ENCODE results near the gene TMEM175. TPM values are rescaled to one million over a fixed set of nuclear protein-coding genes. Genes with fewer than 3 reads are reported as not detected.

The TMEM175 gene
- polyA plus RNA-seq, 1 of the 3 experiments (the other 2 are of a cell fraction): 54.2 TPM

DNA sequence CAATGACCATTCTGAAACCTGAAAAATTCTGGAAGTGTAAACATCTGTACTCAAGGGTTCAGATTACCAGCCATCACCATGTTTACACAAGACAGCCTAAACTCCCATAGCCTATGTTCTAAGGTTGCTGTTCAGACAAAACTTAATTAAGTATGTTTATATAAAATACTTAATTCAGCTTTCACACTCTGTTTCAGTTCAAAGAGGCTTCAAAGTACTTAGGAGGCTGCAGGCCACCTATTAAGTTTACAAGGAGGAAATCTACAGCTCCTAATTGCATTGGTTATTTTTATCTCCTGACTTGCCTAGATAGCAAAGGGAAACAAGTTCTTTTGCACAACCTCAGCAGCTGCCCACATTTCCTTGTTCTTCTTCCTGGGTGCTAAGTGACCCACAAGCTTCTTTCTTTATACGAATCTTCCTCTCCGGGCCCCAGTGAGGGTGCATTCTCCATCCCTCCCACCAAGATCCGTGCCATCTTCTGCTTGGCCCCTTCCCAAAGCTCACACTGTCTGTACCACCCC lies 2.2 kb upstream of the TMEM175 start:
- peak; percentile 3 for DNase-seq
- Histone ChIP-seq H3K27ac (ENCODE audit: low read depth in 2 of 2, low read length in 1 of 2) (no peak overlapping the region), H4K20me1 (ENCODE audit: insufficient read depth) (peaks cover 53% of the 10 kb centered on the region), H3K4me2 (peak overlapping the region; percentile 85), H2AFZ (ENCODE audit: low read depth) (no peak overlapping the region), H3K9me2 (no peaks in the 10 kb centered on the region), H3K4me3 (ENCODE audit: low read depth in 2 of 2, low read length in 1 of 2) (no peak overlapping the region), H3K9ac (no peak overlapping the region), H3F3A (replicated peaks; ENCODE audit: insufficient read depth) (peaks cover 5% of the 10 kb centered on the region), H3K79me2 (ENCODE audit: insufficient read depth) (peaks cover 68% of the 10 kb centered on the region), H3K4me1 (ENCODE audit: control insufficient read depth in 1 of 2, insufficient read depth in 2 of 2, low read depth in 1 of 2, low read length in 1 of 2) (peaks cover 5 to 20% of the 10 kb centered on the region in 2 experiments; a peak in 3 of 4 replicates), H3K9me3 (no peaks in the 10 kb centered on the region), H3K36me3 (replicated peaks in 1 of 2; ENCODE audit: control insufficient read depth in 1 of 2, insufficient read depth in 2 of 2, low read length in 1 of 2) (no peaks in the 10 kb centered on the region), H3K27me3 (ENCODE audit: insufficient read depth) (no peaks in the 10 kb centered on the region)
- POLR2A ChIA-PET: no interaction called here
- CTCF ChIA-PET: interaction anchor here (0.9 to 4.8 kb wide), 3 partner anchors 57 to 246 kb away, joined by 3 to 22 read pairs (median 4); partner anchors contain the start of gene IDUA
- WGBS (ENCODE audit: low lambda C conversion rate): 53% methylated on average over 3 of the region's 3 CpGs
- TF ChIP-seq, protein P1, sequence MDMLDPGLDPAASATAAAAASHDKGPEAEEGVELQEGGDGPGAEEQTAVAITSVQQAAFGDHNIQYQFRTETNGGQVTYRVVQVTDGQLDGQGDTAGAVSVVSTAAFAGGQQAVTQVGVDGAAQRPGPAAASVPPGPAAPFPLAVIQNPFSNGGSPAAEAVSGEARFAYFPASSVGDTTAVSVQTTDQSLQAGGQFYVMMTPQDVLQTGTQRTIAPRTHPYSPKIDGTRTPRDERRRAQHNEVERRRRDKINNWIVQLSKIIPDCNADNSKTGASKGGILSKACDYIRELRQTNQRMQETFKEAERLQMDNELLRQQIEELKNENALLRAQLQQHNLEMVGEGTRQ (IDR thresholded peaks at IDR 0.05; ENCODE audit: borderline replicate concordance, low read depth, low read length): no peak
- TF ChIP-seq, protein P2, sequence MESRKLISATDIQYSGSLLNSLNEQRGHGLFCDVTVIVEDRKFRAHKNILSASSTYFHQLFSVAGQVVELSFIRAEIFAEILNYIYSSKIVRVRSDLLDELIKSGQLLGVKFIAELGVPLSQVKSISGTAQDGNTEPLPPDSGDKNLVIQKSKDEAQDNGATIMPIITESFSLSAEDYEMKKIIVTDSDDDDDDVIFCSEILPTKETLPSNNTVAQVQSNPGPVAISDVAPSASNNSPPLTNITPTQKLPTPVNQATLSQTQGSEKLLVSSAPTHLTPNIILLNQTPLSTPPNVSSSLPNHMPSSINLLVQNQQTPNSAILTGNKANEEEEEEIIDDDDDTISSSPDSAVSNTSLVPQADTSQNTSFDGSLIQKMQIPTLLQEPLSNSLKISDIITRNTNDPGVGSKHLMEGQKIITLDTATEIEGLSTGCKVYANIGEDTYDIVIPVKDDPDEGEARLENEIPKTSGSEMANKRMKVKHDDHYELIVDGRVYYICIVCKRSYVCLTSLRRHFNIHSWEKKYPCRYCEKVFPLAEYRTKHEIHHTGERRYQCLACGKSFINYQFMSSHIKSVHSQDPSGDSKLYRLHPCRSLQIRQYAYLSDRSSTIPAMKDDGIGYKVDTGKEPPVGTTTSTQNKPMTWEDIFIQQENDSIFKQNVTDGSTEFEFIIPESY (IDR thresholded peaks at IDR 0.05; ENCODE audit: borderline replicate concordance, low read depth): no peak
- TF ChIP-seq MEF2A (IDR thresholded peaks at IDR 0.05; ENCODE audit: borderline replicate concordance, low read depth): no peak
- TF ChIP-seq, protein P3, sequence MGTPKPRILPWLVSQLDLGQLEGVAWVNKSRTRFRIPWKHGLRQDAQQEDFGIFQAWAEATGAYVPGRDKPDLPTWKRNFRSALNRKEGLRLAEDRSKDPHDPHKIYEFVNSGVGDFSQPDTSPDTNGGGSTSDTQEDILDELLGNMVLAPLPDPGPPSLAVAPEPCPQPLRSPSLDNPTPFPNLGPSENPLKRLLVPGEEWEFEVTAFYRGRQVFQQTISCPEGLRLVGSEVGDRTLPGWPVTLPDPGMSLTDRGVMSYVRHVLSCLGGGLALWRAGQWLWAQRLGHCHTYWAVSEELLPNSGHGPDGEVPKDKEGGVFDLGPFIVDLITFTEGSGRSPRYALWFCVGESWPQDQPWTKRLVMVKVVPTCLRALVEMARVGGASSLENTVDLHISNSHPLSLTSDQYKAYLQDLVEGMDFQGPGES (IDR thresholded peaks at IDR 0.05; ENCODE audit: low read depth, low read length): no peak
- no peak for TF ChIP-seq NFIC (IDR thresholded peaks at IDR 0.05; ENCODE audit: borderline replicate concordance)
- no peak for TF ChIP-seq ELF1 (IDR thresholded peaks at IDR 0.05)
- TF ChIP-seq MXI1 (IDR thresholded peaks at IDR 0.05; ENCODE audit: low read depth, low read length): no peak
- TF ChIP-seq TAF1 (IDR thresholded peaks at IDR 0.05; ENCODE audit: borderline replicate concordance, low read depth, low read length): no peak
- TF ChIP-seq, protein P4, sequence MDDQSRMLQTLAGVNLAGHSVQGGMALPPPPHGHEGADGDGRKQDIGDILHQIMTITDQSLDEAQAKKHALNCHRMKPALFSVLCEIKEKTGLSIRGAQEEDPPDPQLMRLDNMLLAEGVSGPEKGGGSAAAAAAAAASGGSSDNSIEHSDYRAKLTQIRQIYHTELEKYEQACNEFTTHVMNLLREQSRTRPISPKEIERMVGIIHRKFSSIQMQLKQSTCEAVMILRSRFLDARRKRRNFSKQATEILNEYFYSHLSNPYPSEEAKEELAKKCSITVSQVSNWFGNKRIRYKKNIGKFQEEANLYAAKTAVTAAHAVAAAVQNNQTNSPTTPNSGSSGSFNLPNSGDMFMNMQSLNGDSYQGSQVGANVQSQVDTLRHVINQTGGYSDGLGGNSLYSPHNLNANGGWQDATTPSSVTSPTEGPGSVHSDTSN (IDR thresholded peaks at IDR 0.05): no peak
- no peak for TF ChIP-seq RFX5 (IDR thresholded peaks at IDR 0.05; ENCODE audit: low read length)
- no peak for TF ChIP-seq NRF1 (IDR thresholded peaks at IDR 0.05; ENCODE audit: low read depth, low read length)
- TF ChIP-seq RCOR1 (IDR thresholded peaks at IDR 0.05; ENCODE audit: low read length): no peak
- TF ChIP-seq CHD2 (IDR thresholded peaks at IDR 0.05; ENCODE audit: low read length, partially characterized antibody): no peak
- TF ChIP-seq TCF12 (IDR thresholded peaks at IDR 0.05): no peak
- TF ChIP-seq FOSL2 (IDR thresholded peaks at IDR 0.05; ENCODE audit: borderline replicate concordance, low read depth): no peak
- TF ChIP-seq, protein P5, sequence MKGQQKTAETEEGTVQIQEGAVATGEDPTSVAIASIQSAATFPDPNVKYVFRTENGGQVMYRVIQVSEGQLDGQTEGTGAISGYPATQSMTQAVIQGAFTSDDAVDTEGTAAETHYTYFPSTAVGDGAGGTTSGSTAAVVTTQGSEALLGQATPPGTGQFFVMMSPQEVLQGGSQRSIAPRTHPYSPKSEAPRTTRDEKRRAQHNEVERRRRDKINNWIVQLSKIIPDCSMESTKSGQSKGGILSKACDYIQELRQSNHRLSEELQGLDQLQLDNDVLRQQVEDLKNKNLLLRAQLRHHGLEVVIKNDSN (IDR thresholded peaks at IDR 0.05; ENCODE audit: borderline replicate concordance, low read depth): no peak
- TF ChIP-seq, protein P6, sequence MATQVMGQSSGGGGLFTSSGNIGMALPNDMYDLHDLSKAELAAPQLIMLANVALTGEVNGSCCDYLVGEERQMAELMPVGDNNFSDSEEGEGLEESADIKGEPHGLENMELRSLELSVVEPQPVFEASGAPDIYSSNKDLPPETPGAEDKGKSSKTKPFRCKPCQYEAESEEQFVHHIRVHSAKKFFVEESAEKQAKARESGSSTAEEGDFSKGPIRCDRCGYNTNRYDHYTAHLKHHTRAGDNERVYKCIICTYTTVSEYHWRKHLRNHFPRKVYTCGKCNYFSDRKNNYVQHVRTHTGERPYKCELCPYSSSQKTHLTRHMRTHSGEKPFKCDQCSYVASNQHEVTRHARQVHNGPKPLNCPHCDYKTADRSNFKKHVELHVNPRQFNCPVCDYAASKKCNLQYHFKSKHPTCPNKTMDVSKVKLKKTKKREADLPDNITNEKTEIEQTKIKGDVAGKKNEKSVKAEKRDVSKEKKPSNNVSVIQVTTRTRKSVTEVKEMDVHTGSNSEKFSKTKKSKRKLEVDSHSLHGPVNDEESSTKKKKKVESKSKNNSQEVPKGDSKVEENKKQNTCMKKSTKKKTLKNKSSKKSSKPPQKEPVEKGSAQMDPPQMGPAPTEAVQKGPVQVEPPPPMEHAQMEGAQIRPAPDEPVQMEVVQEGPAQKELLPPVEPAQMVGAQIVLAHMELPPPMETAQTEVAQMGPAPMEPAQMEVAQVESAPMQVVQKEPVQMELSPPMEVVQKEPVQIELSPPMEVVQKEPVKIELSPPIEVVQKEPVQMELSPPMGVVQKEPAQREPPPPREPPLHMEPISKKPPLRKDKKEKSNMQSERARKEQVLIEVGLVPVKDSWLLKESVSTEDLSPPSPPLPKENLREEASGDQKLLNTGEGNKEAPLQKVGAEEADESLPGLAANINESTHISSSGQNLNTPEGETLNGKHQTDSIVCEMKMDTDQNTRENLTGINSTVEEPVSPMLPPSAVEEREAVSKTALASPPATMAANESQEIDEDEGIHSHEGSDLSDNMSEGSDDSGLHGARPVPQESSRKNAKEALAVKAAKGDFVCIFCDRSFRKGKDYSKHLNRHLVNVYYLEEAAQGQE (IDR thresholded peaks at IDR 0.05; ENCODE audit: low read depth, low read length): no peak
- no peak for TF ChIP-seq EP300 (IDR thresholded peaks at IDR 0.05; ENCODE audit: borderline replicate concordance in 1 of 2, low read depth in 1 of 2, low read length in 1 of 2)
- no peak for TF ChIP-seq RAD21 (IDR thresholded peaks at IDR 0.05; ENCODE audit: low read length)
- no peak for TF ChIP-seq FOXM1 (IDR thresholded peaks at IDR 0.05; ENCODE audit: low read depth)

Data from SK-N-SH (cell line).